HG03342 (cell line): Measurements from ENCODE around the gene PRRC2C.
"Not testable (repeated sequence)": the region's sequence is repeated elsewhere in the genome, so short reads cannot be mapped to it uniquely, and the experiment has no call there.

ENCODE experiments used
- ATAC-seq: cut with Tn5 transposase; IDR thresholded peaks from one replicate; pipeline ENCODE4 v1.9.1; 2021; ENCODE audit warnings: mild to moderate bottlenecking, moderate library complexity; ENCODE audit not compliant: unreplicated experiment

PRRC2C gene

DNA sequence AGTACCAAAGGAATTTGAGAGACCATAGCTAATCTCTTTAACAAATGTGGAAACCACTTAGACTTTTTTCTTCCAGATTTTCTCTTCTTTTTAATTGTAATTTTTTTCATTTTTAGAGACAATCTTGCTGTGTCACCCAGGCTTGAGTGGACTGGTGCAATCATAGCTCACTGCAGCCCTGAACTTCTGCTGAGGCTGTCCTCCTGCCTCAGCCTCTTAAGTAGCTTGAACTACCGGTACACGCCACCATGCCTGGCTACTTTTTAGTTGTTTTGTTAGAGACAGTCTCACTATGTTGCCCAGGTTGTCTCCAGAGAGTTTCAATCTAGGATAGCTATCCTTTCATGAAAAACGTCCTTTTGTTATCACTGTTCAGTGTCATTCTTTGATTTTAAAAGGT, 15.0 kb downstream of the PRRC2C start:
- ATAC-seq: no peak

DNA sequence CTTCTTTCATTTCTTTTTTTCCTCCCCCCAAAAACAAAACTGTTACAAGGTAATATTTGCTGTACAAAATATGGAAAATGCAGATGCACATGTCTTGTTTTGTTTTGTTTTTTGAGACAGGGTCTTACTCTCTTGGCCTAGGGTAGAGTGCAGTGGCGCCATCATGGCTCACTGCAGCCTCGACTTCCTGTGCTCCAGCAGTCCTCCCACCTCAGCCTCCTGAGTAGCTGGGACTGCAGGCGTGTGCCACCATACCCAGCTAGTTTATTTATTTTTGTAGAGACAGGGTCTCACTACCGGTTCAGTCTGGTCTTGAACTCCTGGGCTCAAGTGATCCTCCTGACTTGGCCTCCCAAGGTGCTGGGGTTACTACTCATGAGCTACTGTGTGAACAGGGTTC, 15.5 kb downstream of the PRRC2C start:
- ATAC-seq: no peak

DNA sequence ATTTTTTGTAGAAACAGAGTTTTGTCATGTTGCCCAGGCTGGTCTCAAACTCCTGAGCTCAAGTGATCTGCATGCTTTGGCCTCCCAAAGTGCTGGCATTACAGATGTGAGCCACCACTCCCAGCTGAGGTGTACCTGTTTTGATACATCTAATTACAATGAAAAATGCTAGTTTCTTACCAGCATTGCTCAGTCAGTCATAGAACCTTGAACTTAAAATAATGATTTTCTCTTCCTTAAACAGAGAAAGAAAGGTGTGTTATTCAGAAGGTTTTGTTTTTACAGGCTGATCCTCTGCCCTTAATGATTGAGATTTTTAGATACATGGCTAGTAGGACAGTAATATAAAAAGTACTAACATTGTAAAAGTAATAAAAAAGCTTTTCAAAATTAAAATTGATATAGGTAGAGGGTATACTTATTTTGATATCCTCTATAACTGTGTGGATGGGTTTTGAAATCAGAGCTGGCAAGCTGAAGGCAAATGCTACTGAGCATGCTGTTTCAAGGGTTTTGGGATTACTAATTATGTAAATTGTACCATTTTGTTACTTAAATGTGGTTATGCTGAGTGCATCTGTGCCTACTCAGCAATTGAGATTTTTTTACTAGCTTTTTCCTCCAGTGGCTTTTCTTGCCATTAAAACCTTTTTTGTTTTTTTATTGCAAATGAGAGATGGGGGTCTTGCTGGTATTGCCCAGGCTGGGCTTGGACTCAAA, 16.1 kb downstream of the PRRC2C start:
- peak; percentile 78 for ATAC-seq

DNA sequence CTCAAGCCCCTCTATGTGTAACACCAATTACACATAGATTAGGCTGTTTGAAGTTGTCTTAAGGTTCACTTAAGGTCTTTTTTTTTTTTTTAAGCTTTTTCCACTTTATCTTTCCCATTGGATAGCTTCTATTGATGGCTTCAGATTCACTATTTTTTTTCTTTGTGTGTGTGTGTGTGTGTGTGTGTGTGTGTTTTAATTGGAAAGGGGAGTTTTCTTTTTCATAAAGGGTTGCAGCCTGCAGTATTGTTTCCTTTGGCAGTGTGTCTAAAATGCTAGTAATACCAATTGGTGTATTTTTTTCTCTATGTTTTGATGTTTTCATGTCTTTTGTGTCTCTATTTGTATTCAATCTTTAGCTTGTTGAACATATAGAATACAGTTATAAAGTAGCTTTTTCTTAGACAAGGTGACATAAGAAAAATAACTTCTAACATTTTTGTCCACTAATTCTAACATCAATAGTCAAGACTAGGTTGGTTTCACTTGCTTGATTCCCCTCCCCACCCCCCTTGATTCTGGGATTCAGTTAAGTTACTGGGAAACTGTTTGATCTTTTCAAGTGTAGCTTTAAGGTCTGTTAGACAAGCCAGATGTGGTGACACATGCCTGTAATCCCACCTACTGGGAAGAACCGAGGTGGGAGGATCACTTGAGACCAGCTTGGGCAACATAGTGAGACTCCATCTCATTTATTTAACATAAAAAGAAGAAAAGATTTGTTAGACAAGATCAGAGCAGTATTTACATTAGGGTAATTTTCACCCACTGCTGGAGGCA, 21.4 kb downstream of the PRRC2C start:
- no peak for ATAC-seq

DNA sequence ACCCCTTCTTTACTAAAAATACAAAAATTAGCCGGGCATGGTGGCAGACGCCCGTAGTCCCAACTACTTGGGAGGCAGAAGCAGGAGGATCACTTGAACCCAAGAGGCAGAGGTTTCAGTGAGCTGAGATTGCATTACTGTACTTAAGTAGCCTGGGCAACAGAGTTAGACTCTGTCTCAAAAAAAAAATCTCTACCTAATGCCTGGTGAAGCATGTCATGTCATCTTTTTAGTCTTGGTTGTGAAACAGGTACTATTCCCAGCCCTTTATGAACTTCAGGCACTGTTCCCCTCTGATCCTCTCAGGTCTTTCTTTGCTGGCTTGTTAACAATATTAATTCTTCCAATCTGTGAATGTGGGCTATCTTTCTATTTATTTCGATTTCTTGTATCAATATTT, 22.1 kb downstream of the PRRC2C start:
- ATAC-seq: no peak

DNA sequence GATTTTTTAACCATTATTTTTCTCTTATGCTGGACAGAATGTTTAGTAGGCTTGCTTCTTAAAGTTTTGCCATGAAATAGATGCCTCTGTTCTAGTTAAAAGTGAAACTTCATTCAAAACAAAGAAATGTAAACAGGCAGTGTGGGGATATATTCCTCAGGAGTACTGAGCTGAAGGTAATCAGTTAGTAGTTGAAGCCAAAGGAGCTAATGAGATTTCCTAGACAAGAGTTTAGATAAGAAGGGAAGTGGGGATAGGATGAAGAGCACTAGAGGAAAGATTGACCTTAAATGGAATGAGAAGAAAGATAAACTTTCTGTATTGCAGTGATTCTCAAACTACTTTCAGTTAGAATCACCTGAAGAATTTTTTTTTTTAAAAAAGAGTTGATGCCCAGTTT, 23.9 kb downstream of the PRRC2C start:
- no peak for ATAC-seq

DNA sequence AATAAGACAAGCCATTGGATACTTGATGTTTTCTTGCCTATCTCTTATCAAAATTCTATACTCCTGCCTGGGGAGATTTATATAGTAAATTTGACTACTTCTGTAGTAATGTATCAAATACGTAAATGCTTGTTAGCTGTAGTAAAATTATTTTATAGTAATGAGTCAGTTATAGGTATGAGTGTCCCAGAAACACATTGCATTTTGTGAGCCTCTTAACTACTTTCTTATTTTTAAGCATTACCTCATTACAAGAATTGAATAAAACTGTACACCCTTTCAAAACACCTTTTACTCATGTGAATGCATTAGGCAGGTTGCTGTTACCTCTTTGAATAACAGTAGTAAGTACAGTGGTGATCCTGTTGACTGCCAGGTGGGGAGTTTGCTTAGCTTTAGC, 28.4 kb downstream of the PRRC2C start:
- no peak for ATAC-seq

DNA sequence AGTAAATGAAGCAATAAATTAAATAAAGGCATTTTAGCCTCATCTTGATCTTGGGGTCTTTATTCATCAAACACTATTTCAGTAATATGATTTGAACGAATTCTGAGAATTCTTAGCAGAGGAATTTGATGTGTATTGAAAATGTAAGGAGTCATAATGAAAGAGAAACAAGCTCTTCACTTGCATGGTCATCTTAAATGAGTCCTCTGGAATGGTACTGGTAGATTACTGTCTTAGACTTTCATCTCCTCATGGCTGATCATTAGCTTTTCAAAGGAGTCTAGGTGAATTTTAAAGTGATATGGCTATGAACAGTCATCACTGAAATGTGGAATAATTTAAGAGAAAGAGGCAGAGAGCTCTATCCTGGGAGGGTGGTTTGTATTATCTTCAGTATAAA, 30.0 kb downstream of the PRRC2C start:
- no peak for ATAC-seq

DNA sequence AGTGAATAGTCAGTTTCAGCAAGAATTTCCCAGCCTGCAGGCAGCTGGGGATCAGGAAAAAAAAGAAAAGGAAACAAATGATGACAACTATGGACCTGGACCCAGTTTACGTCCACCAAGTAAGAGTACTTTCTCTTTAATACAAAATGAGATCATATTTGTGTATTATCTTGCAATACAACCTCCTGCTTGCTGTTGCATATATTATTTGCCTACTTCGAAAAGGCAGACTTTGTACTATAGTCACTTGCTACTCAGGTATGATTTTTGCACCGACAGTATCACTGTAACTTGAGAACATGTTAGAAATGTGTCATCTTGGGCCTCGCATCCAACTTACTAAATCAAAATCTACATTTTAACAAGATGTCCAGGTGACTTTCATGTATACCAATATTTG, 30.4 kb downstream of the PRRC2C start:
- no peak for ATAC-seq

DNA sequence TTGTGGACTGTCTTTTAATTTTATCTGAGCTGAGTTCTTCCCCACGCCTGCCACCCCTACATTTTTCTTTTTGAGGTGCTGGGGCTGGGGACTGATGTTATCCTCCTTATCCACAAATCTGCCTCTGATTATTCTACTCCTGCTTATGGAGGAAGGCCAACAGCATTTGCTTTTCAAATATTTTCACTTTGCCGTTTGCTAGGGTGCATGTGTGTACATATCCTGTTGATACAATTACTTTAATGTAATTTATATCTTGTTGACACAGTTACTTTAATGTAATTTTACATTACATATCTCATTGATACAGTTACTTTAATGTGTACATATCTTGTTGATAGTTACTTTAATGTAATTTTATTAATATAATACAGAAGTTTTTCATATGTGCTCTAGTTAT, 36.2 kb downstream of the PRRC2C start:
- no peak for ATAC-seq

DNA sequence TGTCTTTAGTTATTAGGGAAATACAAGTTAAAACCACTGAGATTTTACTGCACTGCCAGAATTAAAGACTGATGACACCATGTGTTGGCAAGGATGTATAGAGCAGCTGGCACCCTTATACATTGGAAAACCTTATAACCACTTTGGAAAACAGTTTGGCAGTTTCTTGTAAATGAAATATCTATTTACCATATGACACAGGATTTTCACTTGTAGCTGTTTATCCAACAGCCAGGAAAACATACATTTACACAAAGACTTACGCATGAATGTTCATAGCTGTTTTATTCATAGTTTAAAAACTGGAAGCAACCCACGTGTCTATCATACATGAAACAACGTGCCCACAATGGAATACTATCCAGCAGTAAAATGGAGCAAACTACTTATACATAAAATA, 45.3 kb downstream of the PRRC2C start:
- no peak for ATAC-seq

DNA sequence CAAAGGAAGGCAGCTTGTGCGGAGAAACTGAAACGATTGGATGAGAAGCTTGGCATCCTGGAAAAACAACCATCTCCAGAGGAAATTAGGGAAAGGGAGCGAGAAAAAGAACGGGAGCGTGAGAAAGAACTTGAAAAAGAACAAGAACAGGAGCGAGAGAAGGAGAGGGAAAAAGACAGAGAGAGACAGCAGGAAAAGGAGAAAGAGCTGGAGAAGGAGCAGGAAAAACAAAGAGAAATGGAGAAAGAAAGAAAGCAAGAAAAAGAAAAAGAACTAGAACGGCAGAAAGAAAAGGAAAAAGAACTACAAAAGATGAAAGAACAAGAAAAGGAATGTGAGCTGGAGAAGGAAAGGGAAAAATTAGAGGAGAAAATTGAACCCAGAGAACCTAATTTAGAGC, 47.2 kb downstream of the PRRC2C start:
- no peak for ATAC-seq

DNA sequence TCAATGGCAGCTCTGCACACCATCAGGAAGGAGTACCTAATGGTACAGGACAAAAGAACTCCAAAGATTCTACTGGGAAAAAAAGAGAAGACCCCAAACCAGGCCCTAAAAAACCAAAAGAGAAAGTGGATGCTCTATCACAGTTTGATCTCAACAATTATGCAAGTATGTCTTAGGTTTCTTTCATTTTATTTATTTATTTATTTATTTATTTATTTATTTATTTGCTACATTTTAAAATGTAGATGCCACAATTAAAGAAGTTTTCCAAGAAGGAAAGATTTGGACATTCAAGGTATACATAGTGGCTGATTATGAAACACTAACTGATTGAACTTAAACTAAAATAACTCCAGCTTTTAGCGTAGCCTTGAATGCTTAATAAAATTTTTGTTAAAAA, 60.2 kb downstream of the PRRC2C start:
- no peak for ATAC-seq

DNA sequence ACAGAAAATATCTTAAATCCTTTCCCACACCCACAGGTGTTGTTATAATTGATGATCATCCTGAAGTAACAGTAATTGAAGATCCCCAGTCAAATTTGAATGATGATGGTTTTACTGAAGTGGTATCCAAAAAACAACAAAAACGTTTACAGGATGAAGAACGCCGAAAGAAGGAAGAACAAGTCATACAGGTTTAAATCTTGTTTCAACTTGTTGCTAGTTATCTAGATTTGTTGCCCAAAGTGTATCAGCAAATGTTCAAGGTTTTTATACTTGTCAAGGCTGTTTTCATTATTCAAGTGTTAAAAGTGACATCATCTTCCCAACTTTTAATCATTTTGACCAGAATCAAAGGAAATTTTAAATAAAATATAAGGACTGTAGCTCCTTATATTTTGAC, 64.7 kb downstream of the PRRC2C start:
- no peak for ATAC-seq

DNA sequence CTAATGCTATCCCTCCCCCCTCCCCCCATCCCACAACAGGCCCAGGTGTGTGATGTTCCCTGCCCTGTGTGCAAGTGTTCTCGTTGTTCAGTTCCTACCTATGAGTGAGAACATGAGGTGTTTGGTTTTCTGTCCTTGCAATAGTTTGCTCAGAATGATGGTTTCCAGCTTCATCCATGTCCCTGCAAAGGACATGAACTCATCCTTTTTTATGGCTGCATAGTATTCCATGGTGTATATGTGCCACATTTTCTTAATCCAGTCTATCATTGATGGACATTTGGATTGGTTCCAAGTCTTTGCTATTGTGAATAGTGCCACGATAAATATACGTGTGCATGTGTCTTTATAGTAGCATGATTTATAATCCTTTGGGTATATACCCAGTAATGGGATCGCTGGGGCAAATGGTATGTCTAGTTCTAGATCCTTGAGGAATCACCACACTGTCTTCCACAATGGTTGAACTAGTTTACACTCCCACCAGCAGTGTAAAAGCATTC, 65.3 kb downstream of the PRRC2C start:
- not testable (repeated sequence) for ATAC-seq

DNA sequence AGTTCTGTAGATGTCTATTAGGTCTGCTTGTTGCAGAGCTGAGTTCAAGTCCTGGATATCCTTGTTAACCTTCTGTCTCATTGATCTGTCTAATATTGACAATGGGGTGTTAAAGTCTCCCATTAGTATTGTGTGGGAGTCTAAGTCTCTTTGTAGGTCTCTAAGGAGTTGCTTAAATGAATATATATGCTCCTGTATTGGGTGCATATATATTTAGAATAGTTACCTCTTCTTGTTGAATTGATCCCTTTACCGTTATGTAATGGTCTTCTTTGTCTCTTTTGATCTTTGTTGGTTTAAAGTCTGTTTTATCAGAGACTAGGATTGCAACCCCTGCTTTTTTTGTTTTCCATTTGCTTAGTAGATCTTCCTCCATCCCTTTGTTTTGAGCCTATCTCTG, 68.6 kb downstream of the PRRC2C start:
- not testable (repeated sequence) for ATAC-seq

DNA sequence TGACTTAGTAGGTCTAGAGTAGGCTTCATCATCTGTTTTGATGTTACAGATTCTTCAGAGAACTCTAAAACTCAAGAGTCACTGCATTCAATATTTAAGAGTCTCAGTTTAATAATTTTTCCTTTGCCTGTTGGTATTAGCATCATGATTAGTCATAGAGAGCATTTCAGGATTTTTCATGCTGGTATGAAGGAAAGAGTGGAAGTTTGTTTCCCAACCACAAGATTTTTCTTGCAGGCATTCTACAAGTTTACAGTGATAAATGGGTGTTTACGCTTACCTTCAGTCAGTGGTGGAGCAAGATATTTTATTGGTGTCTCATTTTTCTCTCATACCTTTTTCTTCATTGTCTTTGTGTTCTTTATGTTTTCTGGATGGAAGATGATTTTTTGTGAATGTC, 78.3 kb downstream of the PRRC2C start:
- ATAC-seq: no peak

DNA sequence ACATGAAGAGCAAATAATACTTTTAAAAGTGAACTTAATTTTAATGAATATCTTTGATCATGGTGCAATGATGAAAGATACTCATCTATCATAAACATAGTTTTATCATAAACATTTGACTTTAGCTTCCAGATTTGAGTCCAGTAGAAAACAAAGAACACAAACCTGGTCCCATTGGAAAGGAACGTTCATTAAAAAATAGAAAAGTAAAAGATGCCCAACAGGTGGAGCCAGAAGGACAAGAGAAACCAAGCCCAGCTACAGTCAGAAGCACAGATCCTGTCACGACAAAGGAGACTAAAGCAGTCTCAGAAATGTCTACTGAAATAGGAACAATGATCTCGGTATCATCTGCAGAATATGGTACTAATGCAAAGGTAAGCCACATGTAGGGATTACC, 81.1 kb downstream of the PRRC2C start:
- no peak for ATAC-seq

DNA sequence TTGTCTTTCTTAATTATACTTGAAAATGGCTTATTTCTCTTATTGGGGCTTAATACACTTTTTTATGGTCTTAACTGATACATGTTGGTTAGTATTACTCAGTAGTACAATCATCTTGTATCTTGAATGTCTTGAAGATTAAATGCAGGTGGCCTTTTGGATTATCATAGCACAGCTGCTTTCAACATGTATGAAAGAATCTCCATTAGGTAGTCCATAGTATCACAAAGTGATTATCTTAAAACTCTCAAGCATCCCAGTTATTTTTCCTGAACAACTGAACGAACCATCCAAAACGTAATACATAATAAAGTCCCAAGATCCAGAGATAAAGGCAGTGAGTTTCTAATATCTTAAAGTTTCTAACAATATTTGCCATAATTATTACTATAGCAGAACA, 85.0 kb downstream of the PRRC2C start:
- ATAC-seq: no peak

DNA sequence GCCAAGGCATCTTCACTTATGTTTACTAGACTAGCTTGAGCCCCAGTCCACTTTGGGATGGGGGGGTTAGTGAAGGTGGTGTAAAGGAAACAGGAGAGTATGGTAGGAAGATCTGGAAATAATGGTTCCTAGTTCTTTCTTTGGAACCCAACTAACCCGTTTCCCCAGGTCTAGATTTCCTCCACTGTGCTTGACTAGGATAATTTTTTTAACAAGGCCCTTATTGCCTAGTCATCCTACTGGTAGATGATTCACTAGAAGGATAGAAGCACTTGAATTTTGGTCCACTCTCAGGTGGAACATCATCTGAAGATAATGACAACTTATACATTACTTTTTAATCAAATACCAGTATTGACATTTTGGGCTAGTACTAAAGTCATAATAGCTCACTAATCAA, 90.8 kb downstream of the PRRC2C start:
- ATAC-seq: no peak

DNA sequence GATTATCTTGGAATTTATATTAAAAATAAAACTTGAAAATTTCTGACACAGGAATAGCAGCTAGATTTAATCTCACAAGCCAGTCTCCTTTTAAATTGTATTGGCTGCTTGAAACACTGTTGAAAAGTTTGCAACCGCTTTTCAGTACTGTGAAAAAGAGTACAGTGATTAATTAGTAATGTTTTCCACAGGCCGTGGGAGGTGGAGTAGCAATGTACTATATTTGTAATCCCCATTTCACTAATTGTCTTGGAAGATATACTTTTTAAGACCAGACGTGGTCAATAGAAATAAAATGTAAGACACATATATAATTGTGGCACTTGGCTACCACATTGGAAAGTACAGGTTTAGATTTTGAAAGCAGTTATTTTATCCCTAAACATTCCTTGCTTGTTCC, 95.9 kb downstream of the PRRC2C start:
- ATAC-seq: no peak

DNA sequence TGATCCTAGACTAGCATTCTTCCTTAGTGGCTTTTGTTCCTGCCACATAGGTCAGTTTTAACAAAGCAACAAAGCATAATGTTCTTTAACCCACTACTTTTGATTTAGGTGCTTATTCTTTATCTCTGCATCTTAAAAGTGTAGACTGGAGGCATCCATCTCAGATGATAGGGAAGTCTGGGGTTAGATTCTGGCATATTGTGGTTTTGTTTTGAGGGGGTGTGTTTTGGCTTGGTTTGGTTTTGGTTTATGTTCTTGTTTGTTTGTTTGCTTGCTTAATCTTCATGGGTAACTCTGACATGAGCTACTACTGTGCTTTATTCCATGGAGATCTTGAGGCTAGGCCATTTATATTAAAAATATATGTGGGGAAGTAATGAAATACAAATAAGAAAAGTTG, 96.4 kb downstream of the PRRC2C start:
- ATAC-seq: no peak
